ENCODE data around the gene CCN2. TPM values are rescaled to one million over a fixed set of nuclear protein-coding genes. Genes with fewer than 3 reads are reported as not detected.
A peak's percentile ranks its signal among the peaks of the same experiment; 100 is the strongest.

The CCN2 gene
- total RNA-seq, 1 experiment from 2014 or later = 20.2 TPM

- Histone ChIP-seq H3K36me3 (ENCODE audit: low read depth) (no peaks in the 10 kb centered on the region), H4K20me1 (ENCODE audit: insufficient read depth) (no peaks in the 10 kb centered on the region), H3K4me2 (no peak overlapping the region), H2AFZ (no peak overlapping the region), H3F3A (ENCODE audit: insufficient read depth, low read depth) (no peaks in the 10 kb centered on the region), H3K27ac (no peak overlapping the region), H3K9me3 (ENCODE audit: insufficient read depth, low read depth) (no peaks in the 10 kb centered on the region), H3K27me3 (ENCODE audit: insufficient read depth, low read depth) (no peaks in the 10 kb centered on the region), H3K79me2 (ENCODE audit: low read depth) (no peaks in the 10 kb centered on the region), H3K4me1 (replicated peaks; ENCODE audit: insufficient read depth) (peaks cover 8% of the 10 kb centered on the region), H3K4me3 (no peak overlapping the region), H3K9me2 (ENCODE audit: insufficient read depth) (no peaks in the 10 kb centered on the region)
- no TSS peak for BruUV-seq (replicated peaks)
- intact Hi-C loops (cut with micrococcal nuclease; ENCODE audit: unreplicated experiment) = no loop called here
- no peak for DNase-seq
- ChIA-PET POLR2A (ENCODE audit: unreplicated experiment) (interaction anchor here (0.6 kb wide), 1 partner anchor 32 kb away, joined by 5 read pairs; no protein-coding TSS in a partner anchor), CTCF (no interaction called here)
- no peak for TF ChIP-seq CTCF (conservative IDR thresholded peaks at IDR 0.05)
- TF ChIP-seq EZH2 (IDR thresholded peaks at IDR 0.05; ENCODE audit: low read depth) = no peak
Observed at GRCh38 chr6:131979515-131980337, 28.6 kb upstream of the CCN2 start.

- ChIA-PET POLR2A (ENCODE audit: unreplicated experiment) (no interaction called here), CTCF (no interaction called here)
- Histone ChIP-seq H3F3A (ENCODE audit: insufficient read depth, low read depth) (no peaks in the 10 kb centered on the region), H3K9me3 (ENCODE audit: insufficient read depth, low read depth) (no peaks in the 10 kb centered on the region), H3K4me1 (replicated peaks; ENCODE audit: insufficient read depth) (peaks cover 8% of the 10 kb centered on the region), H3K4me2 (no peak overlapping the region), H2AFZ (peak overlapping the region; percentile 67), H4K20me1 (ENCODE audit: insufficient read depth) (no peaks in the 10 kb centered on the region), H3K9me2 (ENCODE audit: insufficient read depth) (no peaks in the 10 kb centered on the region), H3K27ac (no peak overlapping the region), H3K4me3 (no peak overlapping the region), H3K27me3 (ENCODE audit: insufficient read depth, low read depth) (no peaks in the 10 kb centered on the region), H3K36me3 (ENCODE audit: low read depth) (no peaks in the 10 kb centered on the region), H3K79me2 (ENCODE audit: low read depth) (no peaks in the 10 kb centered on the region)
- no peak for DNase-seq
- intact Hi-C loops (cut with micrococcal nuclease; ENCODE audit: unreplicated experiment) = no loop called here
- BruUV-seq (replicated peaks) = no TSS peak
- TF ChIP-seq CTCF (conservative IDR thresholded peaks at IDR 0.05) (no peak), EZH2 (IDR thresholded peaks at IDR 0.05; ENCODE audit: low read depth) (no peak)
Observed at GRCh38 chr6:131978522-131978921, 27.4 kb upstream of the CCN2 start.

- H2AFZ ChIP-seq = no peak overlapping the region
- H4K20me1 ChIP-seq (ENCODE audit: insufficient read depth) = no peaks in the 10 kb centered on the region
- H3K4me2 ChIP-seq = peak overlapping the region; percentile 5; the same call in 1 of the 2 replicates
- H3K4me3 ChIP-seq = no peak overlapping the region
- H3K9me3 ChIP-seq (ENCODE audit: insufficient read depth, low read depth) = no peaks in the 10 kb centered on the region
- H3K79me2 ChIP-seq (ENCODE audit: low read depth) = no peaks in the 10 kb centered on the region
- no peaks in the 10 kb centered on the region for H3K27me3 ChIP-seq (ENCODE audit: insufficient read depth, low read depth)
- H3K36me3 ChIP-seq (ENCODE audit: low read depth) = no peaks in the 10 kb centered on the region
- intact Hi-C loops (cut with micrococcal nuclease; ENCODE audit: unreplicated experiment) = no loop called here
- BruUV-seq (replicated peaks) = no TSS peak
- peaks cover 8% of the 10 kb centered on the region for H3K4me1 ChIP-seq (replicated peaks; ENCODE audit: insufficient read depth)
- TF ChIP-seq CTCF (conservative IDR thresholded peaks at IDR 0.05) (no peak), EZH2 (IDR thresholded peaks at IDR 0.05; ENCODE audit: low read depth) (no peak)
- DNase-seq = no peak
- CTCF ChIA-PET = no interaction called here
- H3K9me2 ChIP-seq (ENCODE audit: insufficient read depth) = no peaks in the 10 kb centered on the region; the same call in 1 of the 2 replicates
- H3K27ac ChIP-seq = no peak overlapping the region
- POLR2A ChIA-PET (ENCODE audit: unreplicated experiment) = no interaction called here
- no peaks in the 10 kb centered on the region for H3F3A ChIP-seq (ENCODE audit: insufficient read depth, low read depth)
Observed at GRCh38 chr6:131976545-131977061, 25.4 kb upstream of the CCN2 start.
